DMS 273 (cell line): ENCODE data around the gene SFMBT2.

Source experiments
- DNase-seq: peaks from one replicate; lab custom pipeline; 2025; ENCODE audit not compliant: unreplicated experiment; lab: John Stamatoyannopoulos, UW

The SFMBT2 gene

GRCh38 chr10:7426349-7426748, 15.5 kb upstream of the SFMBT2 start:
- no peak for DNase-seq

- DNase-seq: no peak
These were observed 14.9 kb upstream of the SFMBT2 start for GRCh38 chr10:7425691-7426090.

DNA sequence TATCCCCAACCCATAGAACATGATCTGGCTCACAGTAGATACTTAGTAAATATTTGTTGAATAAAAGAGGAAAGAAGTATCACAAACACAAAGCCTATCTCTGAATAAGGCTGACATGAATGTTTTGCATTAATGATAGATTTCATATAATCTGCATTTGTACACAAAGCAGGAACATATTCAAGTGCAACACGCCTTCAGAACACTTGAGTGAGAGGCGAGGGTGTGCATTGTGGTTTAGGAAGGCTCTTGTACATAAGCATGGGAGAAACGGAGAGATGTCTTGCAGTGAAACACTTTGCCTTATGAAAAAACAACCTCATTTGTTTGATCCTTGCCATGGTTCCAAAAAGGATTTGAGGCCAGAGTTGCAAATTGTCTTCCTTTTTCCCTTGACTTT, 14.1 kb upstream of the SFMBT2 start:
- no peak for DNase-seq

DNA sequence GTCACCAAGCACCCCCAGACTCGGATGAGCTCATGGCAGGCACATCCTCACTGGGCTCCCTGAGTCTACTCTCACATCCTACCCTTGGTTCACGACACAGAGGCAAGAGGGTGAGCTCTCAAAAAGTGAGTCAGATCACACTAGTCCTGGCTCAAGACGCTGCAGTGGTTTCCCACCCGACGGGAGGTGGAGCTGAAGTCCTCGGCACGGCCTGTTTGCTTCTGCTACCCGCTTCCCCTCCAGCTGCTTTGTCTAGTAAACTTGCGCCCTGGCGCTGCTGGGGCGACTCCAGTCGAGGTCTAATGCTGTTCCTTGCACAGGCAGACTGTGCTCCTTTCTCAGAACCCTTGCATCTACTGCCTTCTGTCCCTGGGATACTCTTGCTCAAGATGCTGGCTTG, 13.5 kb upstream of the SFMBT2 start:
- DNase-seq: no peak

GRCh38 chr10:7423521-7423920, 12.7 kb upstream of the SFMBT2 start:
- no peak for DNase-seq

- no peak for DNase-seq
These were observed 10.7 kb upstream of the SFMBT2 start for GRCh38 chr10:7421526-7421925.

- no peak for DNase-seq
These were observed 9.2 kb upstream of the SFMBT2 start for GRCh38 chr10:7419998-7420397.

GRCh38 chr10:7417807-7418206, 7.0 kb upstream of the SFMBT2 start:
- no peak for DNase-seq

- DNase-seq: peak; percentile 1
These were observed 6.3 kb upstream of the SFMBT2 start for GRCh38 chr10:7417103-7417623.

- DNase-seq: no peak
These were observed 3.9 kb upstream of the SFMBT2 start for GRCh38 chr10:7414766-7415165.

GRCh38 chr10:7412928-7413282, 2.1 kb upstream of the SFMBT2 start:
- peak; percentile 0 for DNase-seq

DNA sequence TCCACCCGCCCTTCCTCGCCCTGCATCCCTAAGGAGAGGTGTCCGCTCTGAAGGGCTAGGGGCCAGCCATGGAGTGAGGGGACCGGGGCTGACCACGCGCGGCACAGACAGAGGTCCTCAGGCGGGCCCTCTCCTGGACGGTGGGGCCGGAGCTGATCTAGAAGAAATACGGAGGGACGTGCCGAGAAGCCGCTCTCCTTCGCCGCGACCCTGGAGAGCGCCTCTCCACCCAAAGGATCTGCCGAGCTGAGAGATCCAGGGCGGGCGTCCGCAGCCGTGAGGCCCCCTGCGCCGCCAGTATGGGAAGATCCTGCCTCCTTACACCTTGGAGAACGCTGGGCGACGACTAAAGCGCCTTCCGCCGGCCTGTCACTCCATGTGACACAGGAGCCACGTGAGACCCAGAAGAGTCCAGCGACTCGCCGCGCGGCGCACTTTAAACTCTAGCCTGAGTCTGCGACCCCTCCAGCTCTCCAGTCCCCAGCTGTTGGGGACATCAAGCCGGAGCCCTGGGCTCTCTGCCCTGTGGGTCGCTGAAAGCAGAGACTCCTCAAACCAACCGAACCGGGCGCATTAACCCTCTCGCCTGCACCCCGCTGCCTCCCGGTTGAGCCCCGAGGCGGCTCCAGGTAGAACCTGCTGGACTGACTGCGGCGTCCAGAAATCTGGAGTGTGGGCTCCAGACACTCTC, 1.5 kb upstream of the SFMBT2 start:
- DNase-seq: no peak

DNA sequence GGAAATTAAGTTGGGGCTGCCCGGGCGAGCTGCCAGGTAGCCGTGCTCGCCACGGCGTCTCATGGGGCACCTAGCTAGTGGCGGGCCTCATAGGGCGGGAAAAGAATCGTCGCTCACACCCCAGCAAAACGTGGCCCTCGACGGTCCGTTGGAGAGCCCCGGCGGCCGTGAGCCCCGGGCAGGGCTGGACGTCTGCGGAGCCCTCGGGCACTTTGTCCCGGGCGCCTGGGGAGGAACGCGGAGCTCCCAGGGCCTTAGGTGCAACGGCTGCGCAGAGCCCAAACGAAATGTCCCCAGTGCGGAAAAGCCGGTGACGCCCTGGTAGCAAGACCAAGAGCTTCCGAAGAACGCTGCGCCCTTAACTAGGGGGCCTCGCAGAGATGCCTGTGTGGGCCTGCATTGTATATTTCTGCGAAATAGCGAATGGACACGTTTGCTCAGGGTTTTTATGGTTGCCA, 866 bp upstream of the SFMBT2 start:
- peak; percentile 6 for DNase-seq

DNA sequence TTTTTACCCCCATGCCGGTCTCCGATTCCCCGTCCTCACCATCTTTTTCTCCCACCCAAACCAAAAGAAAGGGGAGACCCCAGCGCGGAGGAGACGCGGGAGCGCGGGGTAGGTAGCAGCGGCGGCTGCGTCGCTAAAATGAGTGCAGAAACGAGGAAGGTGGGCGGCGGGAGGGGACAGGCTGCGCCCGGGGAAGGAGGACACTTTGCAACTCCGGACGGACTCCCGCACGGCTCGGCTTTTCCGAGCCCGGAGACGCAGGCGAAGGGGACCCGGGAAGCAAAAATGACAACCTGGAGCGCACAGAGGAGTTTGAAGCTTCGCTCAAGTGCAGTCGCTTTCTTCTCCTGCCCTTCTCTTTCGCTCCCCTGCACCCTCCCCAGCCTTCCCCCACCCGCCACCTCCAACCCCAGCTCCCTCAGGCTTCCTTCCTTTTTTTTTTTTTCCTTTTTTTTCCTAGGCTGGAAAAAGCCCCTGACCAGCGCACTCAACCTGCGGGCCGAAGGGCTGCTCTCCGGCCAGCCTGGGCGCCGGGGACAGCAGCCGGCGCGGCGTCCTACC, 453 bp downstream of the SFMBT2 start:
- peak; percentile 6 for DNase-seq

- DNase-seq: no peak
These were observed 1.1 kb downstream of the SFMBT2 start for GRCh38 chr10:7409732-7410168.

DNA sequence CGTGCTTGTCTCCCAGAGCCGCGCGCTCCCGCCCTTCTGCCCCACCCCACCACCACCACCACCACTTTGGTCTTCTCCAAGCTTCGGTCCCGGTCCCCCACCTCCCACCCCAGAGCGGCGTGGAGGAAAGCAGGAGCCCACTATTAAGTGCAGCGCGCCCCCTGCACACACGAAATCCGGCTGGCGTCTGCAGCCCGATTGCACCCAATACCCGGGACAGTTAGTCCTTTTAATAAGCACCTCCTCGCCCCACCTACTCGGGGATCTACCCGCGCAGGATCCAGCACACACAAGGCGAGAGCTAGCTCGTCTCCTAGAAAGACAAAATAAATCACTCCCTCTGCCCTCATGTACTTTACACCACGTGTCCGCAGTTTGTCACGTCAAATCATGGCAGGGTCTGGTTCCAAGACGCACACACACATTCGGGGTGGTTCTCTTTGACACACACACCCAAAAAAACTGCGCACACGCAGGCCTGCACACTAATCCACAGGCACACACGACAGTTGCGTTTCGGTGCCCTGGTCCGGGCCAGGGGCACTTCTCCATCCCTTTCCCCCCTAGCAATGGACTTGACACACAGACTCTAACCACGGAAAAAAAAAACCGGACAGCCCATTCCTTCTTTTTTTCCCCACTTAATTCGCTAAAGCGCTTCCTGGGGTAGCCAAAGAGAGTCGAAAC, 1.6 kb downstream of the SFMBT2 start:
- no peak for DNase-seq

DNA sequence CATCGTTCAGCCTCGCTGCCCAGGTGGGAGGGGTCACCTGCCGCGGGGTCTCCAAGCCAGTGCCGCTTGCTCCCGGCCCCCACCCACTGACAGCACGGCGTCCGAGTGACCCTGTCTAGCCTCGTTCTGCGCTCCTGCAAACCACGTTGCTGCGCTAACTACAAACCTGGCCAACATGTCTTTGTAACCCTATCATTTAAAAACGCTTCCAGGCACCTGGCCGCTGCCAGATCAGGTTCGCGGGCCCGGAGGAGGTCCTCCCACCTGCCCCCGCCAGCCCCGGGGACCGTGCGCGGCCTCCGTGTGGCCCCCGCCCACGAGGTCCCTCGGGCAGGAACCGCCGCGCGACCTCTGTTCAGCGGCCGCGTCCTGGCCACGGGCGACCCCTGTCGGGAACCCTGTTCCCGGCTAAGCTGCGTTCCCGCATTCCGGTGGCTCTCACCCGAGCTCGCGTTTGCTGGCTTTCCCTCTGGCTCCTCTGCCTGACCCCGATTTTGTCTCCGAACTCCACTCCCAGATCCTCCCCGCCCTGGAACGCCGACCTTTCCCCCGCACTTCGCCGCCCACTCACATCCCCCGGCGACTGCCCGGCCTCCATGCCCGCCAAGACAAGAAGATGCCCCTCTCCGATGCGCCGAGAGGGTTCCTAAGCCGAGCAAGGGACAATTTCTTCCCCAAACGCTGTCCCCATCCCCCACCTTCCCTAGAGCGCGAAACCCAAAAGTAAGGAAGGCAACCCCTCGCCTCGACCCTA, 2.4 kb downstream of the SFMBT2 start:
- DNase-seq: peak; percentile 16

- DNase-seq: no peak
These were observed 3.2 kb downstream of the SFMBT2 start for GRCh38 chr10:7407368-7408290.

GRCh38 chr10:7406712-7407333, 4.0 kb downstream of the SFMBT2 start:
- no peak for DNase-seq

DNA sequence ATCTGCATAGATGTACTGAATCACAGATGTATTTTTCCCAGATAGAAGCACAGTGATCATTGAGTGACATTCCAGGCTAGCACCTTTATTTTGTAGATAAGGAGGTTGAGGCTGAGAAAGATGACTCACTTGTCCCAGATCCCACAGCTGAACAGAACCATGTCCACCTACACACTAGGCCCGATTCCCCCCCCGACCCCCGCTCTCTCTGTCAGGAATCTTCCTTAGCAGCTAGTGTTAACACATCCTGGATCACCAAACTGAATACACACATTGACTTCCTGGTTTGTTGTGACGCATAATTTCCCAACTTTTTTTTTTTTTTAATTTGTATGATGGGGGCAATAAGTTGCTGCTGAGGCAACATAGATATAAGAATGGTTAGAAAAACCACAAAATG, 5.2 kb downstream of the SFMBT2 start:
- no peak for DNase-seq
